CD1c-positive myeloid dendritic cell (primary cell): Measurements from ENCODE around the gene ADRA2C.

Source experiments
- DNase-seq: peaks from one replicate; pipeline ENCODE4 v3.0.0-alpha.2; 2016; ENCODE audit errors: extremely low spot score

ADRA2C gene

DNA sequence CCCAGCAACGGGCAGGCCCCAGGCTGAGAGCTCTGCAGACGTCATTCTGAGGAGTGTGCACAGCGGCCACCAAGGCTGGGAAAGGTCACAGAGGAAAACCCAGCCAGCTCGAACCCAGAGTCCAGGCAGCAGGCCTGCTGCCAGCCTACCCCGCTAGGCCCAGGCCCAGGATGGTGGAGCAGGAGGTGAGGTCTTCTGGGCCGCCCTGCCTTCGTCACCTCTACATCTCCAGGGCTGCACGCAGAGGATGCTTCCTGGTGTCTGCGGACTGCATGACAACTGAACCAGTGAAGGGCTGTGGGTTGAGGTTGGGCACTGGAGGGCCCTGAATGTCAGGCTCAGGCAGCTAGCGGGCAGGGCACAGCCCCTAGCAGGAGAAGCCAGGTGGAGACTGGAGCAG lies 5.8 kb upstream of the ADRA2C start:
- no peak for DNase-seq

GRCh38 chr4:3760841-3761240 lies 5.3 kb upstream of the ADRA2C start:
- no peak for DNase-seq

- DNase-seq = no peak
Measured at GRCh38 chr4:3762264-3762663, 3.9 kb upstream of the ADRA2C start.

GRCh38 chr4:3762753-3763549 lies 3.2 kb upstream of the ADRA2C start:
- no peak for DNase-seq

GRCh38 chr4:3765271-3766035 lies 732 bp upstream of the ADRA2C start:
- no peak for DNase-seq

- DNase-seq = no peak
Measured at GRCh38 chr4:3766785-3767569, 792 bp downstream of the ADRA2C start.

GRCh38 chr4:3767570-3768288 lies 1.5 kb downstream of the ADRA2C start:
- no peak for DNase-seq

DNA sequence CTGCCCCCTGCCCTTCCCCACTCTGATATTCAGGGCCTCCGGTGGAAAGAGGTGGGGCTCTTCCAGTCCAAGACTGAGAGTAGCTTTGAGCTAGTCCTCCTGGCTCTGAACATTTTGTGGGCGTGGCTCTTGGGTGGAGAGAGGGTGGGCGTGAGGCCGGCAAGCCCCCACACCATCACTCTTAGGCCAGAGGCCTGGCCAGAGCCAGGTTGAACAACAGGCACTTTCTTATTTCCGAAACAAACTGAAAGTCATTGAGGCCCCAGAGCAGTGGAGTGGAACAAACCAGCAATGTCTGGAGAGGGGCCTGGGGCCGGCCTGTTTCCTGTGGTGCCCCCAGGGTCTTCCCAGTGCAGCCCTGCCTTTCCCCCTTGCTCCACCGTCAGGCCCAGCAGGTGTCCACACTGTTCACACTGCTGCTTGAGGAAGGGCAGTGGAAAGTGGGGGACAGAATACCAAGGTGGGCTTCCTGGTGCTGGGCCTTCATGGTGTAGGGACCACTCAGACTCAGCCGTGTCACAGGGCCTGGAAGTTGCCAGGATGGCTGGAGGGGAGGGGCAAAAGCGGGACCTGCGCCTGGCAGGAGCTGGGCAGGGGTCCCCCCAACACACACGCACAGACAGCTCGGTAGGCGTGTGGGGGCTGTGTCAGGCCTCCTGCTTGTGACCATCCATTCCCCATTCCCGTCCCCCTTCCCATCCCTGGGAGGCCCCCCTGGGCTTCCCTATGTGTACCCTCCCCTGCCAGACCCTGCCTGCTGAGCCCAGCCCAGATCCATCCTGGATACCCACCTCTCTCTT lies 2.9 kb downstream of the ADRA2C start:
- no peak for DNase-seq

- DNase-seq = no peak
Measured at GRCh38 chr4:3769642-3770184, 3.5 kb downstream of the ADRA2C start.

DNA sequence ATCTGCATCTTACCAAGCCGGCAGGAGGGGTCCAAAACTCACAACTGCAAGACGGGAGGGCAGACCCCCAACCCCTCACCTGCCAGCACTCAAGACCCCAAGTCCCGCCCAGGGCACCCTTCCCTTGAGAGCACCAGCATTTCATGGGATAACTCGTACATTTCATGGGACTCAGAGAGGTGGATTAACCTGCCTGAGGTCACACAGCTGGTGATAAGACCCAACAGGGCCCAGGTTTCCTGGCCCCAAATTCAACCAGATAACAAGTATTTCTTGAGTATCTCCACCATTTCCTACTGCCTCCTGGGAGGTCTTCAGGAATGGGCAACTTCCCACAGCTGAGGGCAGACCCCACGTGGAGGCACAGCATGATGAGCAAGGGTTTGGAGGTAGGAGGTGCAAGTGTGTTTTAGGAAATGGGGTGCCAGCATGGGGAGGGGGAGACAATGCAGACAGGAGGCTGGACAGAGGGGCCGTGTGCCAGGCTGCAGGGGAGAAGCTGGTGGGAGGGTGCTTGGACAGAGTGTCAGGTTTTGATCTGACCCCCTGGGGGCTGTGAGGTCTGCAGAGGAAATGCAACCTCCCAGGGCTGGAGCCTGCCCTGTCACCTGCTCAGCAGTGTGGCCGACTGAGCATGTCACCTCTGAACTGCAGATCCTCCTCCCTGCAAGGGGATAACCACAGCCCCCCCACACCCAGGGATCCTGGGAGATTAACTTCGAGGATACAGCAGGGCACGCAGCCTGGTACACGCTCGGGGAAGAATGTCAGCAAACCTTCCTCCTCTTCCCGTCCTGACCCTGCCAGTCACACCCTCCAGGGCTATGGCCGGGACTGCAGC lies 4.4 kb downstream of the ADRA2C start:
- no peak for DNase-seq

GRCh38 chr4:3771164-3771809 lies 5.1 kb downstream of the ADRA2C start:
- DNase-seq = no peak

DNA sequence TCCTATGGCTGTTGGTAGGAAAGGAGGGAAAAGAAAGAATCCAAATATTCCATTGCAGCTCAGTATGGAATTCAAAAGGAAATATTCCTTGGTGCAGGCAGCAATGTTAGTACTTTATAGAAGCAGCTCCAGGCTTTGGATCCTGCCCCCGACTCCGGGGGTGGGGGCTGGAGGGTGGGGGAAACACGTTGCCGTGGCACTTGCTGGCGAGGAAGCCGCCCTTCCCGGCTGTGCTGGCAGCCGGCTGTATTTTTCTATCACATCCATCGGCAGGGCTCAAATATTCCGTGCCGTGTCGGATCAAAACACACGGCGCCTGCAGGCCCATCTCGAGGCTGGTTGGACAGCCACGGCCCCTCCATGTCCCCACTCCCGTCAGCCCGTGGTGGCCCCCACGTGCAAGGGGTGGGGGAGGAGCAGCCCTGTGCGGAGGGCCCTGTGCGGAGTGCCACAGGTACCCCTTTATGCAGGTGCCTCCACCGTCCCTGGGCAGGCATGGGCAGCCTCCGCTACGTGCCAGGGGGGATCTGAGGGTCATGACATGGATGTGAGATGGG lies 5.8 kb downstream of the ADRA2C start:
- DNase-seq = no peak

- no peak for DNase-seq
Measured at GRCh38 chr4:3772632-3773031, 6.4 kb downstream of the ADRA2C start.

DNA sequence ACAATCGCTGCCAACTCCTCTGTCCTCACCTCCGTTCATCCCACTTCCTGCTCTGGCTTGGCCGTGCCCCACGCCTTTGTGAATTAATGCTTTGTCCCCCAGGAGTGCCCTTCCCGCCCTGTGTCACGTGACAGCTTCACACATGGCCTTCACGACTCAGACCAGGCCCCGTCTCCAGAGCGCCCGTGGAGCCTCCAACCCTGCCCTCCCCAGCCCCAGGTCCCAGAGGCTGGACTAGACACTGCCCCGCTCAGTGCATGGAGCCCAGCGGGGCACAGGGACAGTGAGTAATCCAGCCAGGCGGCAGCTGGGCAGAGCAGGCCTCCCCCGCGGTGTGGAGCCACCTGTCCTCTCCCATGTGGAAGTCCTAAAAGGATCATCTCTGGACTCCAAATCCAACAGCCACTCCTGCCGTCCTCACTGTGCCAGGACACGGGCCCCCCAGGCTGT lies 7.4 kb downstream of the ADRA2C start:
- DNase-seq = no peak

DNA sequence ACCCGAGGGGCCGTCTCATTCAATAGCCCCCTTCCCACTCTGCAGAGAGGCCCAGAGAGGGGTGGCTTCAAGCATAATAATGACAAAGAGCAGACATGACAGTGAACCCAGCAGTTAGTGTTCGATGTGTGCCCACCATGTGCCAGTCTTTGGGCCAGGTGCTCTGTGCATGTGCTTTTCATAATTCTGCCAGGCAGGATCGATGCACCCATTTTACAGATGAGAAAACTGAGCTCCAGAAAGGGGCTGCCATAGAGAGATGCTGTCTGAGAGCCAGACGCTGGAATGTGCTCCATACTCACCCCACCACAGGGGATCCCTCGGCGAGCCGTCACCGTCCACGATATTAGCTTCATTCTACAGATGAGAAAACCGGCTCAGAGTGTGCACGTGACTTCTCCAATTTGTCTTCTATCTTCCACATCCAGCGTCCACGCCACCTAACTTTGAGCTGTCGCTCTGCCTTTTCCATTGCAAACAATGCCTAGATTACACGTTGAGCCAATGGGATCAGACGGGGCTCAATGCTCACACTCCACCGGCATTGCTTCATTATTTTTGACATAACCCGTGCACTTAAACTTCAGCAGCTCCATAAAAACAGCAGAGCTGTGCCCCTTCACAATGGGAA lies 8.2 kb downstream of the ADRA2C start:
- DNase-seq = no peak

DNA sequence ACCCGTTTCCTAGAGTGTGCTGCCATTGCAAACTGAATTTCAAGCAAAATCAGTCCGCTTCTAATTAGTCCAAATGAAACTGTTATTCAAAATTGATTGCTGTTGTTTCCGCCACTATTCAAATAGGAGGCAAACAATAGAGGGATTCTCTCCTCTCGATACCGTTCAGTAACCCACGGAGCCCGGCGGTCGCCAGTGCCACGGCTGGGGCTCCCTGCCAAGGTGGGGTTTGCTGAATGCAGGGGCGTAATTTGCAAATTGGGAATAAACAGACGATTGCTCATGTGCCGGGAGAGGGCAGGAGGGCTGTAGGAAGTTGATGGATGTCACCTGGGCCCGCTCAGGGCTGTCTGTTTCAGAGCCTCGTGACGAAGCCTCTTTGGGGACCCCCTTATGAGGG lies 8.8 kb downstream of the ADRA2C start:
- DNase-seq = no peak

- no peak for DNase-seq
Measured at GRCh38 chr4:3775576-3775975, 9.4 kb downstream of the ADRA2C start.
